Measurements from ENCODE around the gene SLC26A1.

SLC26A1 gene

DNA sequence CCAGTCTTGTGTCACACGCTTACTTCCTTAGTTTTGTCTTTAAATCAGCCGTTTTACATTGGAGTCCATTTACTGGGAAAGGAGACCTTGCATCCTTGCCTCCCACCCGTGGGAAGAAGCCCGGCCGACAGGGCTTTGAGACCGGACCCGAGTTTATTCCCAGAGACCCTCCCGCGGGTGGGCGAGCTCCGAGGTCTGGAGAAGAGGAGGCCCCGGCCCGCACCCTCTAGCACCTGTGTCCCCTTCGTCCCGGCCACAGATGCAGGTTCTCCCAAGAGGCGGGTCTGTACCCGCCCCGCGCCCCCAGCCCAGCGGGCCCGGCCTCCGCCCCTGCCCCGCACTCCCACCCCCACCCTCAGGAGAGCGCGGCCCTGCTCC lies 3.8 kb upstream of the SLC26A1 start:
- H3K9me3 ChIP-seq (ENCODE audit: control insufficient read depth, low read length): no peaks in the 10 kb centered on the region
- 23 to 29% methylated on average over 21 to 24 of the region's 25 CpGs for WGBS, 2 experiments
- H3K27me3 ChIP-seq (ENCODE audit: control insufficient read depth, insufficient read depth, low read length, poor library complexity, severe bottlenecking): peaks cover 68% of the 10 kb centered on the region
- no peaks in the 10 kb centered on the region for H3K4me1 ChIP-seq (ENCODE audit: control insufficient read depth, insufficient read depth, low read length)
- H3K36me3 ChIP-seq (ENCODE audit: control insufficient read depth, insufficient read depth, low read length): no peaks in the 10 kb centered on the region
- H3K4me3 ChIP-seq (ENCODE audit: insufficient read depth, low read depth, low read length): no peak overlapping the region
- H3K27ac ChIP-seq (ENCODE audit: insufficient read depth, low read depth, low read length, poor library complexity, severe bottlenecking): no peak overlapping the region

- peaks cover 61% of the 10 kb centered on the region for H3K27me3 ChIP-seq (ENCODE audit: control insufficient read depth, insufficient read depth, low read length, poor library complexity, severe bottlenecking)
- 78% methylated on average over 15 of the region's 15 CpGs for WGBS, 2 experiments
Observed at GRCh38 chr4:996030-996996, 3.1 kb upstream of the SLC26A1 start.

GRCh38 chr4:995311-996026 lies 2.3 kb upstream of the SLC26A1 start:
- Histone ChIP-seq H3K9me3 (ENCODE audit: control insufficient read depth, low read length) (no peaks in the 10 kb centered on the region), H3K27me3 (ENCODE audit: control insufficient read depth, insufficient read depth, low read length, poor library complexity, severe bottlenecking) (peaks cover 53% of the 10 kb centered on the region), H3K4me1 (ENCODE audit: control insufficient read depth, insufficient read depth, low read length) (no peaks in the 10 kb centered on the region), H3K27ac (ENCODE audit: insufficient read depth, low read depth, low read length, poor library complexity, severe bottlenecking) (no peak overlapping the region), H3K4me3 (ENCODE audit: insufficient read depth, low read depth, low read length) (no peak overlapping the region), H3K36me3 (ENCODE audit: control insufficient read depth, insufficient read depth, low read length) (no peaks in the 10 kb centered on the region)
- 88 to 90% methylated on average over 23 of the region's 23 CpGs for WGBS, 2 experiments

More at GRCh38 chr4:996030-996996, 3.1 kb upstream of the SLC26A1 start:
- no peaks in the 10 kb centered on the region for H3K4me1 ChIP-seq (ENCODE audit: control insufficient read depth, insufficient read depth, low read length)
- H3K4me3 ChIP-seq (ENCODE audit: insufficient read depth, low read depth, low read length): no peak overlapping the region
- H3K36me3 ChIP-seq (ENCODE audit: control insufficient read depth, insufficient read depth, low read length): no peaks in the 10 kb centered on the region
- H3K9me3 ChIP-seq (ENCODE audit: control insufficient read depth, low read length): no peaks in the 10 kb centered on the region
- H3K27ac ChIP-seq (ENCODE audit: insufficient read depth, low read depth, low read length, poor library complexity, severe bottlenecking): no peak overlapping the region

- 86 to 89% methylated on average over 25 of the region's 25 CpGs for WGBS, 2 experiments
- no peaks in the 10 kb centered on the region for H3K9me3 ChIP-seq (ENCODE audit: control insufficient read depth, low read length)
- H3K27me3 ChIP-seq (ENCODE audit: control insufficient read depth, insufficient read depth, low read length, poor library complexity, severe bottlenecking): peaks cover 28% of the 10 kb centered on the region
- H3K4me1 ChIP-seq (ENCODE audit: control insufficient read depth, insufficient read depth, low read length): no peaks in the 10 kb centered on the region
- no peak overlapping the region for H3K27ac ChIP-seq (ENCODE audit: insufficient read depth, low read depth, low read length, poor library complexity, severe bottlenecking)
- H3K4me3 ChIP-seq (ENCODE audit: insufficient read depth, low read depth, low read length): no peak overlapping the region
- H3K36me3 ChIP-seq (ENCODE audit: control insufficient read depth, insufficient read depth, low read length): no peaks in the 10 kb centered on the region
Observed at GRCh38 chr4:992297-993110, 700 bp downstream of the SLC26A1 start.

DNA sequence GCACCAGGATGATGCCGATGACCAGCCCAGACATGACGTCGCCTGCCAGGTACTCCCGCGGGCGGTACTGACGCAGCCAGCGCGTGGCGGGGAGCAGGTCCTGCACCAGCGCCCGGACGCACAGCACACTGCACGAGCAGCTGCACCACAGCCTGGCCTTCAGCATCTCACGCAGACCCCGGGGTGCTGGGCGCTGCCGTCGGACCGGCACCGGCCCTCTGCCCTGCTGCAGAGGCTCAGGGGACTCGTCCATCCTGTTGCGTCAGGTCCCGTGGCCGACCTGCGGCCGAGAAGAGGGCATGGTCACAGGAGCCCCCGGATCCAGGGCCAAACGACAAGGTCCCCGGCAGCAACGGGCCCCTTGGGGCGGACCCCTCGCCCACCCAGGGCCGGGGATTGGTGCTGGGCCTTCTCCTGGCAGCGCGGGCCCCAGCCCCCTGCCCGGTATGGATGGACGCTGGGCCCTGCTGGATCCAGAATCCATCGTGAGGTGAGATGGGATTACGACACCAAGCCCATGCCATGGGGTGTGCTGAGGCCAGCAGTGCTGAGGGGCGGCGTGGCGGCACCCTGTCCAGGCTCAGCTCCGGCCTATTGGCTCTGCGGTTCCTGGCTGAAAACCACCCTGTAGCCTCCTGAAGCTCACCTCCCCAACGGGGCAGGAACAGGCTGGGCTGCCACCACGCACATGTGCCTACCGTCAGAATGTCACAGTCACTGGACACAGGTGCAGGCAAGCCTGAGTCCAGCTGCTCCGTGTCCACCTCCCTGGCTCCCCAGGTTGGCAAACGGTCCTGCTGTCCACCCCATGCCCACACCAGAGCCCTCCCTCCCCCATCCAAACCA lies 1.5 kb downstream of the SLC26A1 start:
- H3K4me3 ChIP-seq (ENCODE audit: insufficient read depth, low read depth, low read length): no peak overlapping the region
- no peaks in the 10 kb centered on the region for H3K4me1 ChIP-seq (ENCODE audit: control insufficient read depth, insufficient read depth, low read length)
- WGBS, 2 experiments: 94% methylated on average over 50 of the region's 50 CpGs
- H3K9me3 ChIP-seq (ENCODE audit: control insufficient read depth, low read length): no peaks in the 10 kb centered on the region
- H3K27me3 ChIP-seq (ENCODE audit: control insufficient read depth, insufficient read depth, low read length, poor library complexity, severe bottlenecking): peaks cover 28% of the 10 kb centered on the region
- no peak overlapping the region for H3K27ac ChIP-seq (ENCODE audit: insufficient read depth, low read depth, low read length, poor library complexity, severe bottlenecking)
- H3K36me3 ChIP-seq (ENCODE audit: control insufficient read depth, insufficient read depth, low read length): no peaks in the 10 kb centered on the region

DNA sequence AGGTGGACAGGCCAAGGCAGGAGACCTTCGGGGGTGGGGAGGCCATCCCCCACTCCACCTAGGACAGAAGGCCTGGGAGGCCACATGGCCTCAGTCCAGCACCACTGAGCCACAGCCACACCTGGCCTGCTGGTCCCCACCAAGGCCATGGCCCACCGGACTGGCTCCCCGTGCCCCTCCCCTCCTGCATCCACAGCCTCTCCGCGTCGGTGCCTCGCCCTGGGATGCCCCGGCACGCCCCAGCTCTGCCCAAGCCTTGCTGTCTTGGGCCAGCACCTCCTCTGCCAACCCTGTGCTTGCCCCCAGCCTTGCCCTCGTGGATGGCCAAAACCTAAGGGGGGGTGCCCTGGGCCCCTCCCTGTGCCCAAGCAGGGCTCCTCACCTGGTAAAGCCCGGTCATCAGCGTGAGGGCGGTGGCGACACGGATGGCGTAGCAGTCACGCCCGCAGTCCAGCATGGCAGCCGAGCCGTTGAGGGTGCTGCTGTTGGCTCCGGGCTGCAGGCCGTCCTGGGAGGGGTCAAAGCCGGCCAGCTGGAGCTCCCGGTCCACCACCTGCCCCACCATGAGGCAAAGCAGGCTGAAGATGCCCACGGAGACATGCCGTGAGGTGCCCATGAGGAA lies 2.3 kb downstream of the SLC26A1 start:
- Histone ChIP-seq H3K4me1 (ENCODE audit: control insufficient read depth, insufficient read depth, low read length) (no peaks in the 10 kb centered on the region), H3K4me3 (ENCODE audit: insufficient read depth, low read depth, low read length) (no peak overlapping the region), H3K9me3 (ENCODE audit: control insufficient read depth, low read length) (no peaks in the 10 kb centered on the region), H3K27me3 (ENCODE audit: control insufficient read depth, insufficient read depth, low read length, poor library complexity, severe bottlenecking) (peaks cover 28% of the 10 kb centered on the region), H3K36me3 (ENCODE audit: control insufficient read depth, insufficient read depth, low read length) (no peaks in the 10 kb centered on the region), H3K27ac (ENCODE audit: insufficient read depth, low read depth, low read length, poor library complexity, severe bottlenecking) (no peak overlapping the region)
- 95 to 96% methylated on average over 26 of the region's 26 CpGs for WGBS, 2 experiments

DNA sequence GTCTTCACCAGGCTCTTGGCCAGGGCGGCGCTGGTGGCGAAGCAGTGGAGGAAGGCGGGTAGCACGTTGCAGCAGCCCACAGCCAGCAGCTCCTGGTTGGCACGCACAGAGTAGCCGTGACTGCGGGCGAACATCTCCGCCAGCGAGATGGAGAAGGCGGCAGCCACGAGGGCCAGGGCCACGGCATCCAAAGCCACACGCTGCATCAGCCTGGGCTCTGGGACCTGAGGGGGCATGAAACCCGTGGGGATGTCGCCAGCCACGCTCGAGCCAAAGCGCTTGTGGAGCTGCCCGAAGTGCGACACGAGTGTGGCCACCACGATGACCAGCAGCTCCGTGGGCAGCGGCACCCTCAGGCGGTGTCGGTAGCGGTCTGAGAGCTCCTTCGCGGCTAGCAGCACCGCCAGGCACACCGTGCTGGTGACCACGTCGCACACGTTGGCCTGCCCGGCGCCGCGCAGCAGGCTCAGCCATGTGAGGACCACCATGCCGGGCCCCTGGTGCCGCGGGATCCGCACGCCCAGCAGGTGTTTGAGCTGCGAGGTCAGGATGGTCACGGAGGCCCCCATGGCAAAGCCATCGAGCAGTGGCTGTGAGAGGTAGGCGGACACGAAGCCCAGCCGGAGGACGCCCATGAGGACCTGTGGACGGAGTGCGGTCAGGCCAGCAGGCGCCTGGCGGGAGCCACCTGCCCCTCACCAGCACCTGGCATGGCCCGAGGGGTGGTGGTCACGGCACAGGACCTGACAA lies 3.3 kb downstream of the SLC26A1 start:
- H3K4me1 ChIP-seq (ENCODE audit: control insufficient read depth, insufficient read depth, low read length): peaks cover 3% of the 10 kb centered on the region
- no peak overlapping the region for H3K4me3 ChIP-seq (ENCODE audit: insufficient read depth, low read depth, low read length)
- H3K9me3 ChIP-seq (ENCODE audit: control insufficient read depth, low read length): no peaks in the 10 kb centered on the region
- H3K27ac ChIP-seq (ENCODE audit: insufficient read depth, low read depth, low read length, poor library complexity, severe bottlenecking): no peak overlapping the region
- no peaks in the 10 kb centered on the region for H3K36me3 ChIP-seq (ENCODE audit: control insufficient read depth, insufficient read depth, low read length)
- WGBS, 2 experiments: 93 to 95% methylated on average over 58 of the region's 58 CpGs
- peaks cover 31% of the 10 kb centered on the region for H3K27me3 ChIP-seq (ENCODE audit: control insufficient read depth, insufficient read depth, low read length, poor library complexity, severe bottlenecking)

GRCh38 chr4:988726-989721 lies 4.2 kb downstream of the SLC26A1 start:
- H3K36me3 ChIP-seq (ENCODE audit: control insufficient read depth, insufficient read depth, low read length): no peaks in the 10 kb centered on the region
- H3K9me3 ChIP-seq (ENCODE audit: control insufficient read depth, low read length): no peaks in the 10 kb centered on the region
- WGBS, 2 experiments: 93 to 94% methylated on average over 69 of the region's 69 CpGs
- H3K4me1 ChIP-seq (ENCODE audit: control insufficient read depth, insufficient read depth, low read length): peaks cover 3% of the 10 kb centered on the region
- no peak overlapping the region for H3K27ac ChIP-seq (ENCODE audit: insufficient read depth, low read depth, low read length, poor library complexity, severe bottlenecking)
- no peak overlapping the region for H3K4me3 ChIP-seq (ENCODE audit: insufficient read depth, low read depth, low read length)
- H3K27me3 ChIP-seq (ENCODE audit: control insufficient read depth, insufficient read depth, low read length, poor library complexity, severe bottlenecking): peaks cover 34% of the 10 kb centered on the region
